Measurements from ENCODE around the gene PLA2G2C. TPM values are rescaled to one million over a fixed set of nuclear protein-coding genes. Genes with fewer than 3 reads are reported as not detected.

Gene PLA2G2C
- total and polyA plus RNA-seq, 2 of the 13 experiments (the other 11 are each of a cell fraction or from before 2014, with no cell fraction given) = not detected

- TF ChIP-seq SNAPC4 (CRISPR knock-in tag; IDR thresholded peaks at IDR 0.05) = no peak
- no peak for TF ChIP-seq MTA3 (CRISPR knock-in tag; IDR thresholded peaks at IDR 0.05)
Measured at GRCh38 chr1:20138346-20138745, 48.0 kb downstream of the PLA2G2C start (continued).

- H3K4me2 ChIP-seq (ENCODE audit: low read depth, low read length) = no peak overlapping the region
- H4K20me1 ChIP-seq (ENCODE audit: insufficient read depth, low read length) = no peaks in the 10 kb centered on the region
- no peaks in the 10 kb centered on the region for H3K36me3 ChIP-seq (replicated peaks in 1 of 2; ENCODE audit: control insufficient read depth in 1 of 2, insufficient read depth in 2 of 2, low read length in 2 of 2)
- TF ChIP-seq THRA (CRISPR knock-in tag; IDR thresholded peaks at IDR 0.05; ENCODE audit: borderline replicate concordance) (no peak), KLF9 (CRISPR knock-in tag; IDR thresholded peaks at IDR 0.05; ENCODE audit: low read depth) (no peak), ZNF672 (CRISPR knock-in tag; IDR thresholded peaks at IDR 0.05) (no peak), ZNF878 (CRISPR knock-in tag; IDR thresholded peaks at IDR 0.05) (no peak), YEATS4 (CRISPR knock-in tag; IDR thresholded peaks at IDR 0.05; ENCODE audit: borderline replicate concordance) (no peak), ZNF136 (CRISPR knock-in tag; IDR thresholded peaks at IDR 0.05; ENCODE audit: low read depth) (no peak), ESRRA (CRISPR knock-in tag; IDR thresholded peaks at IDR 0.05; ENCODE audit: low read depth) (no peak), ZNF513 (CRISPR knock-in tag; conservative IDR thresholded peaks at IDR 0.05) (no peak), KDM4B (CRISPR knock-in tag; IDR thresholded peaks at IDR 0.05) (no peak), STAG1 (CRISPR knock-in tag; IDR thresholded peaks at IDR 0.05) (no peak), ZZZ3 (CRISPR knock-in tag; IDR thresholded peaks at IDR 0.05; ENCODE audit: borderline replicate concordance) (no peak), ZNF713 (CRISPR knock-in tag; IDR thresholded peaks at IDR 0.05) (no peak), ZSCAN12 (CRISPR knock-in tag; IDR thresholded peaks at IDR 0.05) (no peak), ZNF326 (CRISPR knock-in tag; IDR thresholded peaks at IDR 0.05; ENCODE audit: borderline replicate concordance) (no peak), GTF3A (CRISPR knock-in tag; conservative IDR thresholded peaks at IDR 0.05) (no peak), TAF1 (CRISPR knock-in tag; IDR thresholded peaks at IDR 0.05) (no peak)
- ATAC-seq = no peak
- no peak overlapping the region for H2AFZ ChIP-seq (ENCODE audit: low read length)
- H3K79me2 ChIP-seq (ENCODE audit: insufficient read depth, low read length) = no peaks in the 10 kb centered on the region
- no peaks in the 10 kb centered on the region for H3K9me3 ChIP-seq (ENCODE audit: low read length)
- DNase-seq (ENCODE audit: low spot score) = no peak
- H3K4me3 ChIP-seq (replicated peaks in 1 of 3; ENCODE audit: insufficient read depth in 1 of 3, low read depth in 2 of 3, low read length in 3 of 3) = no peak overlapping the region
- in situ Hi-C loops (cut with HindIII; ENCODE audit: extremely low pct_ligation_motif_present, low pct_unique_long_range_greater_than_20kb) (no loop called here), intact Hi-C loops (cut with micrococcal nuclease; ENCODE audit: unreplicated experiment) (no loop called here)
- no peaks in the 10 kb centered on the region for H3K4me1 ChIP-seq (ENCODE audit: insufficient read depth, low read length)
- POLR2A ChIA-PET = no interaction called here
- CTCF ChIA-PET (ENCODE audit: low intra/inter-chr PET ratio, low total read pairs) = no interaction called here
- H3K27ac ChIP-seq (ENCODE audit: extremely low read length, insufficient read depth, low read length) = no peak overlapping the region
- FAIRE-seq = no peak
- no peak overlapping the region for H3K9ac ChIP-seq (ENCODE audit: insufficient read depth, low read depth, low read length)
- WGBS (ENCODE audit: low lambda C conversion rate) = 0% methylated on average over 1 of the region's 1 CpG
- no TSS peak for BruUV-seq (replicated peaks)
- H3K27me3 ChIP-seq (ENCODE audit: control insufficient read depth in 1 of 2, insufficient read depth in 2 of 2, low read length in 2 of 2) = peaks cover 2 to 15% of the 10 kb centered on the region in 2 experiments; a peak in 3 of 5 replicates
Measured at GRCh38 chr1:20137604-20138003, 48.7 kb downstream of the PLA2G2C start.

All from HepG2 (cell line).